ENCODE measurements around the gene WRAP73. TPM values are rescaled to one million over a fixed set of nuclear protein-coding genes. Genes with fewer than 3 reads are reported as not detected.
A peak's percentile ranks its signal among the peaks of the same experiment; 100 is the strongest.

The WRAP73 gene
- total and polyA plus RNA-seq, 2 experiments from 2014 or later = 22.6 to 43.3 TPM

DNA sequence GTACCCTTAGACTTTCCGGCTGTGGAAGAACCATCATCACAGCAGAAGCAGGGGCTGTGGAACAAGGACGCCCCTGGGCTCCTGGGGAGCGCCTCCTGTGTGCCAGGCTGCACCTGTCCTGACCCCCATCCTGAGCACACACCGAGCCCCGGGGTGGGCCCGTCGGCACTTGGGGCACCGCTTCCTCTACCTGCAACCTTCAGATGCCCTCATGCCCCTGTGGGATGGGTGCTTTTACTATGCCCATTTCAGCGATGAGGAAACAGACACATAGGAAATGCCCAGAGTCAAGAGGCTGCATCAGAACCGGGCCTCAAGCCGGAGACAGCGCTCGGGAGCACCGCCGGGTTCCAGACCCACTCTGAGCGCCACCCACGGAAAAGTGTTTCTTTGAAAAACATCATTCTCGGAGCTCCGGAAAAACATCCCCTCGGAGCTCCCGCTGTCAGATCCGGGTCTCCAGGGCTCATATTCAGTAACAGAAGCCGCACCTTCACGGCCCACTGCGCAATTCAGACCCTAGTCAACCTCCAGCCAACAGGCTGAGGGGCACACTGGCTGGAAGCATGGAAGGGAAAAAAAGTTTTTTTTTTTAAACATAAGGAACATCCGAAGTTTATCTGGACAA is 17.1 kb downstream of the WRAP73 start (continued):
- TF ChIP-seq, protein P1, sequence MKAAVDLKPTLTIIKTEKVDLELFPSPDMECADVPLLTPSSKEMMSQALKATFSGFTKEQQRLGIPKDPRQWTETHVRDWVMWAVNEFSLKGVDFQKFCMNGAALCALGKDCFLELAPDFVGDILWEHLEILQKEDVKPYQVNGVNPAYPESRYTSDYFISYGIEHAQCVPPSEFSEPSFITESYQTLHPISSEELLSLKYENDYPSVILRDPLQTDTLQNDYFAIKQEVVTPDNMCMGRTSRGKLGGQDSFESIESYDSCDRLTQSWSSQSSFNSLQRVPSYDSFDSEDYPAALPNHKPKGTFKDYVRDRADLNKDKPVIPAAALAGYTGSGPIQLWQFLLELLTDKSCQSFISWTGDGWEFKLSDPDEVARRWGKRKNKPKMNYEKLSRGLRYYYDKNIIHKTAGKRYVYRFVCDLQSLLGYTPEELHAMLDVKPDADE (IDR thresholded peaks at IDR 0.05) = no peak
- TF ChIP-seq ZNF331 (CRISPR knock-in tag; IDR thresholded peaks at IDR 0.05; ENCODE audit: low read depth) = no peak

DNA sequence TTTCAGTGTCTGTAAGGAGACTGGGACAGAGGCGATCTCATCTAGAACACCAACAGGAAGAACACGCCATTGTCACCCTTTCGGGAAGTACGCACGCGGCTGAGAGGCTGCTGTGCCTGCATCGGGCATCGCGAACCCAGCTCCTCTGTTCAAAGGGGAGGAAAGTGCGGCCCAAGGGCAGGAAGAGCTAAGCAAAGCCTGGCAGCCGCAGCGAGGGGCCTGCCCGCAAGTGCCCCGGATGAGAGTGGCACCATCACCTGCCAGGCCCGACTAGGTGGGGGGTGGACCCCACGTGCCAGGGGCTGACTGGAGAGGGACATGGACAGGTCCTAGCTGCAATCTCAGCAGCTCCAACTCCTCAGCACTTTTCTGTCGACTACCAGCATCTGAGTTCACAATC is 17.6 kb downstream of the WRAP73 start:
- Mint-ChIP-seq H3K4me1 (peaks cover 3% of the 10 kb centered on the region), H3K27ac (peak overlapping the region; percentile 44; the same call in 1 of the 2 replicates), H3K27me3 (ENCODE audit: insufficient read depth, low read depth, poor library complexity) (peaks cover 7% of the 10 kb centered on the region), H3K9me3 (no peaks in the 10 kb centered on the region), H3K4me3 (no peak overlapping the region), H3K36me3 (ENCODE audit: low read depth) (peaks cover 54% of the 10 kb centered on the region)
- no peak overlapping the region for H3K4me2 ChIP-seq
- peaks cover 3% of the 10 kb centered on the region; the same call in 1 of the 2 replicates for H4K20me1 ChIP-seq (replicated peaks; ENCODE audit: insufficient read depth)
- no peaks in the 10 kb centered on the region for H3K27me3 ChIP-seq (ENCODE audit: insufficient read depth)
- peaks cover 8% of the 10 kb centered on the region; the same call in 1 of the 2 replicates for H3K36me3 ChIP-seq (ENCODE audit: insufficient read depth)
- no peaks in the 10 kb centered on the region for H3K9me2 ChIP-seq (ENCODE audit: insufficient read depth)
- no peaks in the 10 kb centered on the region for H3K79me2 ChIP-seq (replicated peaks; ENCODE audit: insufficient read depth)
- H3F3A ChIP-seq (replicated peaks; ENCODE audit: low read depth) = no peaks in the 10 kb centered on the region; the same call in 1 of the 2 replicates
- DNase-seq (ENCODE audit: low spot score) (no peak), ATAC-seq (no peak)
- no peak for TF ChIP-seq NANOG (IDR thresholded peaks at IDR 0.05; ENCODE audit: borderline replicate concordance)
- TF ChIP-seq, protein P2, sequence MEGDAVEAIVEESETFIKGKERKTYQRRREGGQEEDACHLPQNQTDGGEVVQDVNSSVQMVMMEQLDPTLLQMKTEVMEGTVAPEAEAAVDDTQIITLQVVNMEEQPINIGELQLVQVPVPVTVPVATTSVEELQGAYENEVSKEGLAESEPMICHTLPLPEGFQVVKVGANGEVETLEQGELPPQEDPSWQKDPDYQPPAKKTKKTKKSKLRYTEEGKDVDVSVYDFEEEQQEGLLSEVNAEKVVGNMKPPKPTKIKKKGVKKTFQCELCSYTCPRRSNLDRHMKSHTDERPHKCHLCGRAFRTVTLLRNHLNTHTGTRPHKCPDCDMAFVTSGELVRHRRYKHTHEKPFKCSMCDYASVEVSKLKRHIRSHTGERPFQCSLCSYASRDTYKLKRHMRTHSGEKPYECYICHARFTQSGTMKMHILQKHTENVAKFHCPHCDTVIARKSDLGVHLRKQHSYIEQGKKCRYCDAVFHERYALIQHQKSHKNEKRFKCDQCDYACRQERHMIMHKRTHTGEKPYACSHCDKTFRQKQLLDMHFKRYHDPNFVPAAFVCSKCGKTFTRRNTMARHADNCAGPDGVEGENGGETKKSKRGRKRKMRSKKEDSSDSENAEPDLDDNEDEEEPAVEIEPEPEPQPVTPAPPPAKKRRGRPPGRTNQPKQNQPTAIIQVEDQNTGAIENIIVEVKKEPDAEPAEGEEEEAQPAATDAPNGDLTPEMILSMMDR (conservative IDR thresholded peaks at IDR 0.05; ENCODE audit: low read depth in 2 of 2) = no peak
- no peak for TF ChIP-seq ZNF114 (CRISPR knock-in tag; IDR thresholded peaks at IDR 0.05)
- no peak for TF ChIP-seq EZH2 (IDR thresholded peaks at IDR 0.05; ENCODE audit: low read depth, unreplicated experiment)
- no peaks in the 10 kb centered on the region for H3K4me1 ChIP-seq (ENCODE audit: insufficient read depth)
- 0 out of 2 replicates have a peak overlapping the region, but pooled peaks have one; percentile 50 for H3K27ac ChIP-seq (ENCODE audit: low read depth)
- H2AFZ ChIP-seq = no peak overlapping the region
- no peak overlapping the region for H3K4me3 ChIP-seq

DNA sequence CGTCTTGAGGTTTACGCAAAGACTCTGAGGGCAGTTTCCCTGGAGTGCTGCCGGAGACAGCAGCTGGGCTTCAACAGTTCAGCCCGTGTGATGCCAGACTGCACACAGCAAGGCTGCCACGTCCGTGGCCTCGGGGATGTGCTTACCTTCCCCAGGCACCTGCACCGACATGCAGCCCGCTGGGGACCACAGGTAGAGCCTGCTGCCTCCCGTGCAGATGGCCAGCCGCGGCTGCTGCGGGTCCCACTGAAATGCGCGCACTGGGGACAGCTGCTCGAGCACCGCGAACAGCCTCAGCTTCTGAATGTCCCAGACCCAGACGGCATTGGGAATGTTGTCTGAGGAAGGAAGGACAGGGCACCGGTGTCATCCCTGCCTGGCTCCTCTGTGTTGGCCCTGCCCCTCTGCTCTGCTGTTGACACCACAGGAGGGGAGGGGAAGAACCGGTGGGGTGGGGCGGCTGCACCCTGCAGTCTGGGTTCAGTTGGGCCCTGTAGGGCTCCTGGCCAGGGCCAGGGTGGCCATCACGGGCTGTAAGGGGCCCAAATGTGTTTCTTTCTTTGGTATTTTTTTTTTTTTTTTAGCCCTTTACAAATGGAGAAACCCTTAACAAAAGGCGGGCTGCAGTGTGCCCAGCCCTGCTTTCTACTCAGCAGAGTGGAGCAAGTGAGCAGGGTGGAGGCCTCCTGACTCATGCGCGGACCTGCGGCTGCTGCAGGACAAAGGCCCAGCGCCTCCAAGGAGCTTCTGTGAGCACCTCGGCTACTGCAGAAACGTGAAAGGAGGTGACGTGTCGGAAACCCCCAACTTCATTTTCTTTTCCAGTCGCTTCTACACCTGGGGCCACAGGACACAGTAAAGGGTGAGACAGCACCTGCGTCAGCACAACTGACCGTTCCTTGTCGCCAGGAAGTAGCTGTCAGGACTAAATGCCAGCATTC is 18.3 kb downstream of the WRAP73 start:
- ATAC-seq (peak; percentile 86), DNase-seq (ENCODE audit: low spot score) (no peak)
- Histone ChIP-seq H3K4me3 (no peak overlapping the region), H2AFZ (no peak overlapping the region), H3K27me3 (ENCODE audit: insufficient read depth) (no peaks in the 10 kb centered on the region), H4K20me1 (replicated peaks; ENCODE audit: insufficient read depth) (peaks cover 3% of the 10 kb centered on the region; the same call in 1 of the 2 replicates), H3K4me2 (no peak overlapping the region), H3K4me1 (ENCODE audit: insufficient read depth) (no peaks in the 10 kb centered on the region), H3K9me2 (ENCODE audit: insufficient read depth) (no peaks in the 10 kb centered on the region), H3K27ac (ENCODE audit: low read depth) (0 out of 2 replicates have a peak overlapping the region, but pooled peaks have one; percentile 50), H3K36me3 (ENCODE audit: insufficient read depth) (peaks cover 7% of the 10 kb centered on the region; the same call in 1 of the 2 replicates), H3F3A (replicated peaks; ENCODE audit: low read depth) (no peaks in the 10 kb centered on the region; the same call in 1 of the 2 replicates), H3K79me2 (replicated peaks; ENCODE audit: insufficient read depth) (no peaks in the 10 kb centered on the region)
- Mint-ChIP-seq H3K4me3 (no peak overlapping the region; the same call in 2 of the 3 replicates), H3K4me1 (peaks cover 3% of the 10 kb centered on the region), H3K36me3 (ENCODE audit: low read depth) (peaks cover 51% of the 10 kb centered on the region), H3K27ac (peak overlapping the region; percentile 44; the same call in 1 of the 2 replicates), H3K9me3 (no peaks in the 10 kb centered on the region), H3K27me3 (ENCODE audit: insufficient read depth, low read depth, poor library complexity) (peaks cover 7% of the 10 kb centered on the region)
- no peak for TF ChIP-seq ZNF331 (CRISPR knock-in tag; IDR thresholded peaks at IDR 0.05; ENCODE audit: low read depth)
- no peak for TF ChIP-seq EZH2phosphoT487 (IDR thresholded peaks at IDR 0.05; ENCODE audit: unreplicated experiment)
- TF ChIP-seq STAT1 (IDR thresholded peaks at IDR 0.05; ENCODE audit: unreplicated experiment) = no peak
- TF ChIP-seq, protein P3, sequence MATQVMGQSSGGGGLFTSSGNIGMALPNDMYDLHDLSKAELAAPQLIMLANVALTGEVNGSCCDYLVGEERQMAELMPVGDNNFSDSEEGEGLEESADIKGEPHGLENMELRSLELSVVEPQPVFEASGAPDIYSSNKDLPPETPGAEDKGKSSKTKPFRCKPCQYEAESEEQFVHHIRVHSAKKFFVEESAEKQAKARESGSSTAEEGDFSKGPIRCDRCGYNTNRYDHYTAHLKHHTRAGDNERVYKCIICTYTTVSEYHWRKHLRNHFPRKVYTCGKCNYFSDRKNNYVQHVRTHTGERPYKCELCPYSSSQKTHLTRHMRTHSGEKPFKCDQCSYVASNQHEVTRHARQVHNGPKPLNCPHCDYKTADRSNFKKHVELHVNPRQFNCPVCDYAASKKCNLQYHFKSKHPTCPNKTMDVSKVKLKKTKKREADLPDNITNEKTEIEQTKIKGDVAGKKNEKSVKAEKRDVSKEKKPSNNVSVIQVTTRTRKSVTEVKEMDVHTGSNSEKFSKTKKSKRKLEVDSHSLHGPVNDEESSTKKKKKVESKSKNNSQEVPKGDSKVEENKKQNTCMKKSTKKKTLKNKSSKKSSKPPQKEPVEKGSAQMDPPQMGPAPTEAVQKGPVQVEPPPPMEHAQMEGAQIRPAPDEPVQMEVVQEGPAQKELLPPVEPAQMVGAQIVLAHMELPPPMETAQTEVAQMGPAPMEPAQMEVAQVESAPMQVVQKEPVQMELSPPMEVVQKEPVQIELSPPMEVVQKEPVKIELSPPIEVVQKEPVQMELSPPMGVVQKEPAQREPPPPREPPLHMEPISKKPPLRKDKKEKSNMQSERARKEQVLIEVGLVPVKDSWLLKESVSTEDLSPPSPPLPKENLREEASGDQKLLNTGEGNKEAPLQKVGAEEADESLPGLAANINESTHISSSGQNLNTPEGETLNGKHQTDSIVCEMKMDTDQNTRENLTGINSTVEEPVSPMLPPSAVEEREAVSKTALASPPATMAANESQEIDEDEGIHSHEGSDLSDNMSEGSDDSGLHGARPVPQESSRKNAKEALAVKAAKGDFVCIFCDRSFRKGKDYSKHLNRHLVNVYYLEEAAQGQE (IDR thresholded peaks at IDR 0.05; ENCODE audit: unreplicated experiment) = no peak
- TF ChIP-seq NANOG (IDR thresholded peaks at IDR 0.05; ENCODE audit: borderline replicate concordance) = no peak
- no peak for TF ChIP-seq JUNB (IDR thresholded peaks at IDR 0.05; ENCODE audit: unreplicated experiment)
- TF ChIP-seq, protein P2 (conservative IDR thresholded peaks at IDR 0.05; ENCODE audit: low read depth in 2 of 2) = no peak

Data from GM23338 (cell line).